22Rv1 (cell line): ENCODE measurements around the gene ZSCAN18.

ENCODE experiments used
- ZFX ChIP-seq: fragments of 450-650 bp; IDR thresholded peaks from 2 replicates; pipeline ENCODE4 v1.6.1; 2017; ENCODE audit warnings: antibody characterized with exemption, borderline replicate concordance
- TF ChIP-seq, protein P1 (sequence below): fragments of 450-650 bp; IDR thresholded peaks from 2 replicates; pipeline ENCODE4 v1.5.1; 2017; ENCODE audit warnings: mild to moderate bottlenecking

DNA sequence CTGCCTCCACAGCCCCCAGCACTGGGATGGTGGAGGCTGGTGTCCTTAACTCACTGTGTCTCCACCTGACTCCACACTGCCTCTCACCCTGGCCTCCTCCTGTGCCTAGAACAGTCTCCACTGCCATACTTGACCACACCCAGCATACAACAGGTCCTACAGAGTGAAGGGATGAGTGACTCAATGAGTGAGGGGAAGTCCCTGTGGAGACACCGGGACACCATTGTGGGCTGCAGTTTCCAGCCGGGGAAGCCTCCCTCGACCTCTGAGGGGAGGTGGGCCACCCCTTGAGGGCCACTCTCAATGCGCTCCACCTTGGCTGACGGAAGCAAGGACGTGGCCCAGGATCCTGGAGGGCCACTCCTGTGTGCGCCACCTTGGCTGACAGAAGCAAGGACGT is 41.8 kb downstream of the ZSCAN18 start:
- TF ChIP-seq, protein P1, sequence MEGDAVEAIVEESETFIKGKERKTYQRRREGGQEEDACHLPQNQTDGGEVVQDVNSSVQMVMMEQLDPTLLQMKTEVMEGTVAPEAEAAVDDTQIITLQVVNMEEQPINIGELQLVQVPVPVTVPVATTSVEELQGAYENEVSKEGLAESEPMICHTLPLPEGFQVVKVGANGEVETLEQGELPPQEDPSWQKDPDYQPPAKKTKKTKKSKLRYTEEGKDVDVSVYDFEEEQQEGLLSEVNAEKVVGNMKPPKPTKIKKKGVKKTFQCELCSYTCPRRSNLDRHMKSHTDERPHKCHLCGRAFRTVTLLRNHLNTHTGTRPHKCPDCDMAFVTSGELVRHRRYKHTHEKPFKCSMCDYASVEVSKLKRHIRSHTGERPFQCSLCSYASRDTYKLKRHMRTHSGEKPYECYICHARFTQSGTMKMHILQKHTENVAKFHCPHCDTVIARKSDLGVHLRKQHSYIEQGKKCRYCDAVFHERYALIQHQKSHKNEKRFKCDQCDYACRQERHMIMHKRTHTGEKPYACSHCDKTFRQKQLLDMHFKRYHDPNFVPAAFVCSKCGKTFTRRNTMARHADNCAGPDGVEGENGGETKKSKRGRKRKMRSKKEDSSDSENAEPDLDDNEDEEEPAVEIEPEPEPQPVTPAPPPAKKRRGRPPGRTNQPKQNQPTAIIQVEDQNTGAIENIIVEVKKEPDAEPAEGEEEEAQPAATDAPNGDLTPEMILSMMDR = no peak
- TF ChIP-seq ZFX = no peak
